SK-N-SH treated with all-trans-retinoic acid at 6 μM for 48 hours (cell line): Measurements from ENCODE around the gene SMOC1.

Source experiments
- ATAC-seq: fragments of 200-7000 bp; cut with Tn5 transposase; 3 replicates; pipeline ENCODE4 v1.9.1; 2020; ENCODE audit warnings: mild to moderate bottlenecking, moderate library complexity
- ARNTL ChIP-seq: fragments of 450-650 bp; formaldehyde crosslinking; IDR thresholded peaks from 2 replicates; pipeline ENCODE4 v1.5.0; 2020; ENCODE audit warnings: low read depth, mild to moderate bottlenecking, moderate library complexity, borderline replicate concordance
- BACH2 ChIP-seq: fragments of 250-450 bp; sonication (Bioruptor Pico); IDR thresholded peaks from 2 replicates; pipeline ENCODE4 v1.9.0; 2021; ENCODE audit warnings: mild to moderate bottlenecking, borderline replicate concordance
- CREB5 ChIP-seq: fragments of 250-450 bp; sonication (Bioruptor Pico); IDR thresholded peaks from 2 replicates; pipeline ENCODE4 v1.5.1; 2020; ENCODE audit warnings: low read depth, mild to moderate bottlenecking, moderate library complexity
- CSDC2 ChIP-seq: fragments of 250-450 bp; sonication (Bioruptor Pico); IDR thresholded peaks from 2 replicates; pipeline ENCODE4 v1.5.0; 2020; ENCODE audit warnings: mild to moderate bottlenecking, moderate library complexity
- CSRNP3 ChIP-seq: fragments of 250-450 bp; sonication (Bioruptor Pico); IDR thresholded peaks from 2 replicates; pipeline ENCODE4 v1.5.1; 2021; ENCODE audit warnings: mild to moderate bottlenecking, moderate library complexity
- ESRRG ChIP-seq: fragments of 250-450 bp; sonication (Bioruptor Pico); IDR thresholded peaks from 2 replicates; pipeline ENCODE4 v1.6.1; 2021; ENCODE audit warnings: mild to moderate bottlenecking
- GLIS3 ChIP-seq: fragments of 250-450 bp; sonication (Bioruptor Pico); IDR thresholded peaks from 2 replicates; pipeline ENCODE4 v1.5.0; 2020; ENCODE audit warnings: mild to moderate bottlenecking, moderate library complexity
- OSR1 ChIP-seq: fragments of 250-450 bp; sonication (Bioruptor Pico); IDR thresholded peaks from 2 replicates; pipeline ENCODE4 v1.8.0; 2022; ENCODE audit warnings: moderate library complexity, mild to moderate bottlenecking, inconsistent platforms
- PATZ1 ChIP-seq: fragments of 250-450 bp; sonication (Bioruptor Pico); IDR thresholded peaks from 2 replicates; pipeline ENCODE4 v1.8.0; 2020; ENCODE audit warnings: mild to moderate bottlenecking, moderate library complexity, borderline replicate concordance
- POU6F1 ChIP-seq: fragments of 250-450 bp; sonication (Bioruptor Pico); IDR thresholded peaks from 2 replicates; pipeline ENCODE4 v1.8.0; 2021; ENCODE audit warnings: low read depth, mild to moderate bottlenecking, moderate library complexity, borderline replicate concordance
- PPARA ChIP-seq: fragments of 250-450 bp; sonication (Bioruptor Pico); IDR thresholded peaks from 2 replicates; pipeline ENCODE4 v1.5.0; 2020; ENCODE audit warnings: mild to moderate bottlenecking, borderline replicate concordance
- RARB ChIP-seq: fragments of 250-450 bp; sonication (Bioruptor Pico); IDR thresholded peaks from 2 replicates; pipeline ENCODE4 v1.8.0; 2021; ENCODE audit warnings: mild to moderate bottlenecking, moderate library complexity
- SNAI2 ChIP-seq: fragments of 250-450 bp; sonication (Bioruptor Pico); IDR thresholded peaks from 2 replicates; pipeline ENCODE4 v1.5.0; 2020; ENCODE audit warnings: mild to moderate bottlenecking, moderate library complexity
- TSHZ2 ChIP-seq: fragments of 250-450 bp; sonication (Bioruptor Pico); IDR thresholded peaks from 2 replicates; pipeline ENCODE4 v1.5.0; 2020; ENCODE audit warnings: mild to moderate bottlenecking, moderate library complexity
- ZC3H10 ChIP-seq: fragments of 250-450 bp; sonication (Bioruptor Pico); IDR thresholded peaks from 2 replicates; pipeline ENCODE4 v1.5.1; 2021; ENCODE audit warnings: mild to moderate bottlenecking, moderate library complexity
- ZFP3 ChIP-seq: fragments of 250-450 bp; sonication (Bioruptor Pico); IDR thresholded peaks from 2 replicates; pipeline ENCODE4 v1.5.0; 2020; ENCODE audit warnings: mild to moderate bottlenecking, moderate library complexity
- ZFP30 ChIP-seq: fragments of 450-650 bp; formaldehyde crosslinking; IDR thresholded peaks from 2 replicates; pipeline ENCODE4 v1.5.0; 2022; ENCODE audit warnings: mild to moderate bottlenecking, moderate library complexity
- ZNF565 ChIP-seq: fragments of 450-650 bp; formaldehyde crosslinking; conservative IDR thresholded peaks from 2 replicates; pipeline ENCODE4 v1.5.0; 2020; ENCODE audit warnings: low read depth, mild to moderate bottlenecking, moderate library complexity

The SMOC1 gene

GRCh38 chr14:69878251-69878650, 965 bp upstream of the SMOC1 start:
- ATAC-seq, result no peak
- TF ChIP-seq CSRNP3 (CRISPR knock-in tag) (no peak), RARB (CRISPR knock-in tag) (no peak)

- ATAC-seq, result no peak
- no peak for TF ChIP-seq GLIS3 (CRISPR knock-in tag)
- TF ChIP-seq ARNTL, result no peak
- no peak for TF ChIP-seq ESRRG (CRISPR knock-in tag)
- TF ChIP-seq PATZ1 (CRISPR knock-in tag), result no peak
- no peak for TF ChIP-seq OSR1 (CRISPR knock-in tag)
- TF ChIP-seq PPARA (CRISPR knock-in tag), result no peak
- TF ChIP-seq ZFP3 (CRISPR knock-in tag), result no peak
- no peak for TF ChIP-seq TSHZ2 (CRISPR knock-in tag)
- no peak for TF ChIP-seq ZNF565 (CRISPR knock-in tag)
- no peak for TF ChIP-seq ZFP30
- TF ChIP-seq CREB5 (CRISPR knock-in tag), result no peak
- no peak for TF ChIP-seq POU6F1 (CRISPR knock-in tag)
- TF ChIP-seq CSRNP3 (CRISPR knock-in tag), result no peak
- TF ChIP-seq RARB (CRISPR knock-in tag), result no peak
- TF ChIP-seq BACH2 (CRISPR knock-in tag), result no peak
- TF ChIP-seq, all 23 proteins: peak for 0
Measured at GRCh38 chr14:69880044-69880487, 850 bp downstream of the SMOC1 start.

- TF ChIP-seq TSHZ2 (CRISPR knock-in tag), result no peak
- no peak for TF ChIP-seq ZC3H10 (CRISPR knock-in tag)
- TF ChIP-seq CSDC2 (CRISPR knock-in tag), result no peak
- TF ChIP-seq BACH2 (CRISPR knock-in tag), result no peak
- TF ChIP-seq RARB (CRISPR knock-in tag), result no peak
- no peak for TF ChIP-seq ESRRG (CRISPR knock-in tag)
- TF ChIP-seq SNAI2 (CRISPR knock-in tag), result no peak
- no peak for TF ChIP-seq GLIS3 (CRISPR knock-in tag)
- ATAC-seq, result no peak
Measured at GRCh38 chr14:69880893-69881292, 1.7 kb downstream of the SMOC1 start.
